CD8-positive, alpha-beta memory T cell (primary cell): Measurements from ENCODE around the gene TNP2. TPM values are rescaled to one million over a fixed set of nuclear protein-coding genes. Genes with fewer than 3 reads are reported as not detected.
A peak's percentile ranks its signal among the peaks of the same experiment; 100 is the strongest.

ENCODE experiments used
- CTCF ChIA-PET: fragments of 350-600 bp; sonication (Branson Sonifier 250); formaldehyde crosslinking; loops from one replicate; lab custom pipeline; 2021; ENCODE audit warnings: antibody characterized with exemption; lab: Charles Lee
- POLR2A ChIA-PET: fragments of 350-600 bp; sonication (Branson Sonifier 250); formaldehyde crosslinking; loops from one replicate; lab custom pipeline; 2021; ENCODE audit warnings: antibody characterized with exemption; lab: Charles Lee
- DNase-seq, 5 donors: peaks; one replicate each; pipeline versions ENCODE4 v3.0.0 to v3.0.0-alpha.2; 2020 to 2022; ENCODE audit warnings: mixed read lengths in 1 of 5
- H3K27ac ChIP-seq: one replicate; pipeline ENCODE4 v1.7.0; 2013; ENCODE audit warnings: low read depth, mild to moderate bottlenecking, low read length, moderate library complexity
- H3K27me3 ChIP-seq: 2 replicates; pipeline ENCODE4 v1.7.0; 2013; ENCODE audit warnings: low read length, mild to moderate bottlenecking; ENCODE audit not compliant: insufficient read depth, poor library complexity, severe bottlenecking
- H3K36me3 ChIP-seq: 2 replicates; pipeline ENCODE4 v1.7.0; 2013; ENCODE audit warnings: mild to moderate bottlenecking, low read length, moderate library complexity; ENCODE audit not compliant: insufficient read depth
- H3K4me1 ChIP-seq: 2 replicates; pipeline ENCODE4 v1.7.0; 2013; ENCODE audit warnings: mild to moderate bottlenecking, low read length, moderate library complexity; ENCODE audit not compliant: insufficient read depth
- H3K4me3 ChIP-seq: 2 replicates; pipeline ENCODE4 v1.7.0; 2013; ENCODE audit warnings: mild to moderate bottlenecking, low read length
- H3K9me3 ChIP-seq: 2 replicates; pipeline ENCODE4 v1.7.0; 2013; ENCODE audit warnings: mild to moderate bottlenecking, low read length
- H3K27ac Mint-ChIP-seq, 8 donors: one replicate each; pipeline ENCODE4 v1.8.0; 2020 to 2021; ENCODE audit warnings: mixed read lengths in 8 of 8, mild to moderate bottlenecking in 6 of 8, inconsistent platforms in 3 of 8, moderate library complexity in 3 of 8
- H3K27me3 Mint-ChIP-seq, 2 donors: one replicate each; pipeline ENCODE4 v1.8.0; 2020 to 2021; ENCODE audit warnings: mixed read lengths in 2 of 2, mild to moderate bottlenecking in 1 of 2, moderate library complexity in 1 of 2
- H3K36me3 Mint-ChIP-seq, 3 donors: one replicate each; pipeline ENCODE4 v1.8.0; 2020 to 2021; ENCODE audit warnings: mixed read lengths in 3 of 3, inconsistent platforms in 1 of 3, mild to moderate bottlenecking in 1 of 3
- H3K4me1 Mint-ChIP-seq, 3 donors: one replicate each; pipeline ENCODE4 v1.8.0; 2020 to 2021; ENCODE audit warnings: mixed read lengths in 3 of 3, inconsistent platforms in 1 of 3, mild to moderate bottlenecking in 1 of 3
- H3K4me3 Mint-ChIP-seq, 7 donors: one replicate each; pipeline ENCODE4 v1.8.0; 2020 to 2021; ENCODE audit warnings: mixed read lengths in 7 of 7, mild to moderate bottlenecking in 6 of 7, moderate library complexity in 4 of 7, inconsistent platforms in 2 of 7
- H3K9me3 Mint-ChIP-seq, 5 donors: one replicate each; pipeline ENCODE4 v1.8.0; 2020 to 2022; ENCODE audit warnings: mixed read lengths in 5 of 5, mild to moderate bottlenecking in 3 of 5, moderate library complexity in 2 of 5, inconsistent platforms in 1 of 5
- polyA plus RNA-seq: library from polyadenylated mRNA; unstranded; fragments of 300-500 nt; fragmentation: Illumina TruSeq; gene quantifications from one replicate; pipeline ENCODE4 v1.2.3, GENCODE V29; 2021
- total RNA-seq, 2 experiments: library from RNA; stranded (reverse); gene quantifications; one replicate each; pipeline ENCODE4 v1.2.3, GENCODE V29; 2021

Gene TNP2
- total and polyA plus RNA-seq, 3 experiments from 2014 or later: not detected

- no peak within 1 kb of the TSS for H3K27ac ChIP-seq
- Mint-ChIP-seq H3K27me3 (peaks cover 5 to 6% of the 10 kb centered on the region in 2 donors), H3K36me3 (no peaks in the 10 kb centered on the region), H3K4me1 (no peaks in the 10 kb centered on the region), H3K9me3 (no peaks in the 10 kb centered on the region), H3K4me3 (no peak within 1 kb of the TSS), H3K27ac (peak within 1 kb of the TSS in 1 of 8 donors; percentile 29)
- CTCF ChIA-PET: interaction anchor here (1.1 to 1.6 kb wide), 4 partner anchors 11 to 309 kb away, joined by 3 to 6 read pairs (median 4); partner anchors contain the start of gene SOCS1
- H3K4me1 ChIP-seq: no peaks in the 10 kb centered on the region
- H3K9me3 ChIP-seq: no peaks in the 10 kb centered on the region
- H3K36me3 ChIP-seq: no peaks in the 10 kb centered on the region
- no peak within 1 kb of the TSS for H3K4me3 ChIP-seq
- no peak for DNase-seq
- POLR2A ChIA-PET: no interaction called here
- no peaks in the 10 kb centered on the region for H3K27me3 ChIP-seq
Measured at GRCh38 chr16:11272921-11273720, 4.0 kb upstream of the TNP2 start, which contains the start of gene PRM3. TSS of gene PRM3 (minus strand) at chr16:11273629. CDS start at chr16:11273595, 34 bp downstream.

- peaks cover 4 to 5% of the 10 kb centered on the region in 2 donors for H3K27me3 Mint-ChIP-seq
- H3K9me3 Mint-ChIP-seq: no peaks in the 10 kb centered on the region
- H3K27ac Mint-ChIP-seq: no peak overlapping the region
- H3K27ac ChIP-seq: no peak overlapping the region
- no peaks in the 10 kb centered on the region for H3K36me3 ChIP-seq
- ChIA-PET CTCF (interaction anchor here (1.4 to 1.6 kb wide), 2 partner anchors 10 to 308 kb away, joined by 3 to 6 read pairs; no protein-coding TSS in a partner anchor), POLR2A (no interaction called here)
- no peak overlapping the region for H3K4me3 Mint-ChIP-seq
- H3K4me1 Mint-ChIP-seq: no peaks in the 10 kb centered on the region
- H3K4me3 ChIP-seq: no peak overlapping the region
- H3K27me3 ChIP-seq: no peaks in the 10 kb centered on the region
- no peaks in the 10 kb centered on the region for H3K4me1 ChIP-seq
- no peak for DNase-seq
- H3K9me3 ChIP-seq: no peaks in the 10 kb centered on the region
- H3K36me3 Mint-ChIP-seq: no peaks in the 10 kb centered on the region
Measured at GRCh38 chr16:11272484-11272883, 3.4 kb upstream of the TNP2 start.

- H3K27me3 ChIP-seq: no peaks in the 10 kb centered on the region
- H3K9me3 ChIP-seq: no peaks in the 10 kb centered on the region
- no peak overlapping the region for H3K4me3 Mint-ChIP-seq
- no peaks in the 10 kb centered on the region for H3K4me1 ChIP-seq
- peaks cover 4 to 5% of the 10 kb centered on the region in 2 donors for H3K27me3 Mint-ChIP-seq
- CTCF ChIA-PET: interaction anchor here (1.4 to 1.6 kb wide), 2 partner anchors 9 to 308 kb away, joined by 3 to 6 read pairs; no protein-coding TSS in a partner anchor
- no peaks in the 10 kb centered on the region for H3K36me3 Mint-ChIP-seq
- H3K27ac Mint-ChIP-seq: no peak overlapping the region
- no peak for DNase-seq
- H3K9me3 Mint-ChIP-seq: no peaks in the 10 kb centered on the region
- no peaks in the 10 kb centered on the region for H3K4me1 Mint-ChIP-seq
- no peak overlapping the region for H3K27ac ChIP-seq
- no peaks in the 10 kb centered on the region for H3K36me3 ChIP-seq
- H3K4me3 ChIP-seq: no peak overlapping the region
- POLR2A ChIA-PET: no interaction called here
Measured at GRCh38 chr16:11271610-11272009, 2.5 kb upstream of the TNP2 start.

GRCh38 chr16:11270602-11271162 lies 1.6 kb upstream of the TNP2 start:
- no peak for DNase-seq
- ChIA-PET POLR2A (no interaction called here), CTCF (interaction anchor here (1.6 kb wide), 1 partner anchor 126 kb away, joined by 3 read pairs; no protein-coding TSS in a partner anchor)
- no peaks in the 10 kb centered on the region for H3K9me3 Mint-ChIP-seq
- Histone ChIP-seq H3K36me3 (no peaks in the 10 kb centered on the region), H3K27ac (no peak overlapping the region), H3K4me3 (no peak overlapping the region), H3K27me3 (no peaks in the 10 kb centered on the region), H3K4me1 (no peaks in the 10 kb centered on the region), H3K9me3 (no peaks in the 10 kb centered on the region)
- peaks cover 5 to 6% of the 10 kb centered on the region in 2 donors for H3K27me3 Mint-ChIP-seq
- H3K4me1 Mint-ChIP-seq: no peaks in the 10 kb centered on the region
- H3K4me3 Mint-ChIP-seq: no peak overlapping the region
- no peak overlapping the region for H3K27ac Mint-ChIP-seq
- H3K36me3 Mint-ChIP-seq: no peaks in the 10 kb centered on the region

GRCh38 chr16:11265124-11265523 lies 4.0 kb downstream of the TNP2 start:
- CTCF ChIA-PET: interaction anchor here (7.1 kb wide), 1 partner anchor 9 kb away, joined by 44 read pairs; the partner anchor contains the start of gene SOCS1
- Mint-ChIP-seq H3K4me1 (peaks cover 14 to 25% (median 22%) of the 10 kb centered on the region in 3 donors), H3K27ac (no peak overlapping the region), H3K27me3 (peaks cover 0 to 4% of the 10 kb centered on the region in 2 donors), H3K36me3 (no peaks in the 10 kb centered on the region), H3K4me3 (no peak overlapping the region), H3K9me3 (no peaks in the 10 kb centered on the region)
- POLR2A ChIA-PET: no interaction called here
- no peaks in the 10 kb centered on the region for H3K36me3 ChIP-seq
- H3K9me3 ChIP-seq: no peaks in the 10 kb centered on the region
- H3K4me1 ChIP-seq: peaks cover 23% of the 10 kb centered on the region
- no peak overlapping the region for H3K27ac ChIP-seq
- no peaks in the 10 kb centered on the region for H3K27me3 ChIP-seq
- H3K4me3 ChIP-seq: no peak overlapping the region
- DNase-seq: no peak

- H3K4me3 ChIP-seq: no peak overlapping the region
- Mint-ChIP-seq H3K4me1 (peaks cover 16 to 33% (median 25%) of the 10 kb centered on the region in 3 donors), H3K27ac (peak overlapping the region in 6 of 8 donors; percentile 46 to 87 (median 81)), H3K27me3 (peaks cover 0 to 4% of the 10 kb centered on the region in 2 donors), H3K9me3 (no peaks in the 10 kb centered on the region), H3K36me3 (no peaks in the 10 kb centered on the region), H3K4me3 (peak overlapping the region in 2 of 7 donors; percentile 33 to 58)
- no peaks in the 10 kb centered on the region for H3K36me3 ChIP-seq
- H3K27me3 ChIP-seq: no peaks in the 10 kb centered on the region
- H3K27ac ChIP-seq: no peak overlapping the region
- CTCF ChIA-PET: interaction anchor here (2.6 to 7.1 kb wide), 2 partner anchors 8 to 293 kb away, joined by 9 to 44 read pairs; partner anchors contain the start of gene SOCS1
- H3K4me1 ChIP-seq: peaks cover 23% of the 10 kb centered on the region
- POLR2A ChIA-PET: interaction anchor here (0.6 kb wide), 1 partner anchor 391 kb away, joined by 4 read pairs; no protein-coding TSS in a partner anchor
- DNase-seq: no peak
- H3K9me3 ChIP-seq: no peaks in the 10 kb centered on the region
Measured at GRCh38 chr16:11264155-11264832, 4.8 kb downstream of the TNP2 start.

GRCh38 chr16:11263737-11264136 lies 5.4 kb downstream of the TNP2 start:
- peaks cover 19 to 38% (median 29%) of the 10 kb centered on the region in 3 donors for H3K4me1 Mint-ChIP-seq
- no peak overlapping the region for H3K27ac ChIP-seq
- ChIA-PET POLR2A (interaction anchor here (0.6 to 0.9 kb wide), 2 partner anchors 39 to 392 kb away, joined by 4 read pairs; no protein-coding TSS in a partner anchor), CTCF (interaction anchor here (1.1 to 7.1 kb wide), 3 partner anchors 7 to 300 kb away, joined by 4 to 44 read pairs (median 9); partner anchors contain the start of gene SOCS1)
- H3K27me3 ChIP-seq: no peaks in the 10 kb centered on the region
- H3K36me3 ChIP-seq: no peaks in the 10 kb centered on the region
- no peaks in the 10 kb centered on the region for H3K9me3 ChIP-seq
- no peaks in the 10 kb centered on the region for H3K36me3 Mint-ChIP-seq
- no peaks in the 10 kb centered on the region for H3K9me3 Mint-ChIP-seq
- peaks cover 0 to 4% of the 10 kb centered on the region in 2 donors for H3K27me3 Mint-ChIP-seq
- peaks cover 27% of the 10 kb centered on the region for H3K4me1 ChIP-seq
- DNase-seq: peak in 3 of 5 donors; percentile 54 to 74 (median 55)
- H3K4me3 ChIP-seq: no peak overlapping the region
- H3K4me3 Mint-ChIP-seq: peak overlapping the region in 3 of 7 donors; percentile 33 to 58 (median 42)
- H3K27ac Mint-ChIP-seq: peak overlapping the region in 7 of 8 donors; percentile 2 to 87 (median 81)
